CD4-positive, alpha-beta T cell treated with Interferon gamma for 1 hour (primary cell): Measurements from ENCODE around the gene GLP1R.

ENCODE experiments used
- DNase-seq: peaks from one replicate; pipeline ENCODE4 v3.0.0-alpha.2; 2020

GLP1R gene

DNA sequence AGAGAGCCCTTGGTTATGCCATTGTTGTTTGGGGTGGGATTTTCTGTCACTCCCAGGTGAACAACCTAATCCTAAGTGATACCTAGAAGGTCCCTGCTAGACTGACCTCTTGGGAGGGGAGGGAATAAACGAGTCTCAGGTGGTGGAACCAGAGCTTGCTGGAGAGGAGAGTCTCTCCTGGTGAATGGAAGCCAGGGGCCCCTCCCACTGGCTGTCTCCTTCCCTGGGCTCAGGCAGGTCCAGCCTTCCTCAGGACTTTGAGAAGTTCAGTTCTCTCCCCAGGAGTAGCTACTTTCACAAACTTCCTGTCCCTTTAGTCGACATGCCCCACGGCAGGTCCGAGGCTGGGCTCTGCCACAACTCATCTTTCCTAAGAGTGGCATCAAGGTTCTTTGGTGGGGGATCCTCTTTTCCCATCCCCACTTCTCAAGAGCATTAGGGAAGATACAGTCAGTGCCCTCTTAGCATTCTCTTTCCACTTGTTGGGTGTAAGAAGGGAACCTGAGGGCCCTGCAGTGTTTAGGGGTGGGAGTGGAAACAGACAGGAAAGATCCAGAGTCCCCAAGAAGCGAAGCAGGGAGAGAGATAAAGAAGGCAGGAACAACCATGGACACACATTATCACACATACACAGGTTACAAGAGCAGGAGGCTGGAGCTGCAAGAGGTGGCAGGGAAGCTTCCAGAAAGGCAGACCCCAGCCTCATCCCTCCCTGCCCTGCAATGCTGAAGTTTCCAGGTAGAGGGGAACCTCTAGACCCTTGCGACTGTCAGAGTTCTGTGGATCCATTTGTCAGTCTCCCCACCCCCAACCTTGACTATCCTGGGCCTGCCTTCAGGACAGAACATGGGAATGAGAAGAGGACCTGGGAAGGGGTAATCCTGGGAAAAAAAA is 900 bp upstream of the GLP1R start:
- no peak for DNase-seq

DNA sequence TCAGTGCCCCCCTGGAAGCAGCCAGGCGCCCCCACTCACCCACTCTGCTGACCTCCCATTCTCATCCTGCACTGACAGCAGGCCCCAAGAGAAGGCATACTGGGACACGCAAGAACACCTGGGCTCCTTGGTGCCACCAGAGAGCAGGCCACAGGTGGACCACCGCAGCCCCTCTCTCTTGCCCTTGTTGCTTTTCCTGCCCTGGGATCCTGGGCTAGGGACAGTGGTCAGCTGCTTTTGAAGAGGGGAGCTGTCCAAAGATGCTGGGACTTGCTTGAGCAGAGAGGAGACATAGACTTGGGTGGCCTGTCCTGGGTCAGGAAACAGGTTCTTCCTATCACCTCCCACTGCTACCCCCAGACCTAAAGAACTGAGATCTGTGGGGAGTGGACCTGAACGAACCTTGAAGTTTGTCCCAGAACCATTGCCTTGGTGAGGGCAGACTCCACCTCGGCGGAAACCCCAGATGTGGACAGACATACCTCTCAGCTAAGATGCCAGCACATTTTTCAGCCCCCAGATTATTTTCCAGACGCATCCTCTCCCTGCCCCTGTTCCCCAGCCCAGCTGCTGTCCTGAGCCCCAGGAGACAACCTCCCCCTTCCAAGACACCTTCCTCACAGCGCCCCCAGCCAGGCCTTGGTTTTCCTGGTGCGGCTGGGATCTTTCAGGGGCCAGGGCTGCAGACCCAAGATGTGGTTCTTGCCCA is 1.1 kb downstream of the GLP1R start:
- no peak for DNase-seq

DNA sequence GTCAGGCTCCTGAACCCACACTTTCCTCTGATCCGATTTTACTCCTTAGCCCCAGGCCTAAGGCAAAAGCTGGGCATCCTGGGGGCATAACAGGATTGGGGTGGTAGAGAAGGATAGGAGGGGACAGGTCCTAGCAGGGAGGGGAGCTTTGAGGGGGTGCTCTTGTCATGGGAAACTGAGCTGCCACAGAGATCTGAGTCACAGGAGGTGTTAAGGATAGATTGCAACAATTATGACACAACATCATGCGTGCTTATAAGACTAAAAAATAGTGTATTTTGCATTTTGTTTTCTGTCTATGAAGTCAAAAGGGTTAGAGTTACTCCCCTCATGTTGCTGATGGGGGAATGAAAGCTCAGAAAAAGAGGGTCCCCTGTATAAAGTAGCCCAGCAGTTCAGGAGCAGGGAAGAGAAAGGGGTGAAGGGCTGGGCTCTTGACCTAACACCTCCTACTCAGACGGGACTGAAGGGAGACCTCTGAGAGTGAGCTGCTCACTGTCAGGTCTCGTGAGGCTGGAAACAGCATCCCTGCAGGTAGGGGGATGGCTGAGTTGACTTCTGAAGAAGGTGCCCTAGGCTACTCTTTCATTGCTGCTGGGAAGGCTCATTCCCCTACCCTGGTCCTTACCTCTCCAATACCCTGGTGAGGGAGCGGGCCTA is 2.0 kb downstream of the GLP1R start:
- no peak for DNase-seq

DNA sequence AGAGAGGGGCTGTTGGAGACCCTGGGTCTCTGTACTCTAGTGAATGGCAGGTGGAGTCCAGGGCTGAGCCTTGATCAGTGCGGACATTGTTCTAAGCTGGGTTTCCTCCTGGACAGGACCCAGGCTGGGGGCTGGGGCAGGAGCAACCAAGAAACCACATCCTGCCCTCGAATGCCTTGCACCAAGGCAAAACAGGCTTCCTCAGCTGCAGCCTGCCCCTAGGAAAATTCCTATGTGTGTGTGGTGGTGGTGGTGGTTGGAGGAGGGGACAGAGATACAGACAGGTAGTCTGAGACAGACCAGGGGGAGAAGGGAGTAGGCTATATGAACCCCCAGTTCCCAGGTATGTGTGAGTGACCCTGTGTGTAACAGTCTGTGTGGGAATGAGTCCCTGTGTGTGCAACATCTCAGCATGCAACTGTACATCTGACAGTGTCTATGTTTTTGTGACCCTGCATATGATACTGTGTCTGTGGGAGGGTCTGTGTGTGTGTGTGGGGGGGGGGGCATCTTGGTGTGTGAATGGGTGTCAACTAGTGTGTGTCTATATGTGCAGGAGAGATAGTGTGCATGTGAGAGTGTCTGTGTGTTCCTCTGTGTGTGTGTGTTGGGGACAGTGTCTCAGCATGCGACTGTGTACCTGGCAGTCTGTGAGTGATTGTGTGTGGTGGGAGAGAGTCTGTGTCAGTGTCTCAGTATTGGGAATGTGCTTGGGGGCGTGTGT is 3.0 kb downstream of the GLP1R start:
- no peak for DNase-seq

DNA sequence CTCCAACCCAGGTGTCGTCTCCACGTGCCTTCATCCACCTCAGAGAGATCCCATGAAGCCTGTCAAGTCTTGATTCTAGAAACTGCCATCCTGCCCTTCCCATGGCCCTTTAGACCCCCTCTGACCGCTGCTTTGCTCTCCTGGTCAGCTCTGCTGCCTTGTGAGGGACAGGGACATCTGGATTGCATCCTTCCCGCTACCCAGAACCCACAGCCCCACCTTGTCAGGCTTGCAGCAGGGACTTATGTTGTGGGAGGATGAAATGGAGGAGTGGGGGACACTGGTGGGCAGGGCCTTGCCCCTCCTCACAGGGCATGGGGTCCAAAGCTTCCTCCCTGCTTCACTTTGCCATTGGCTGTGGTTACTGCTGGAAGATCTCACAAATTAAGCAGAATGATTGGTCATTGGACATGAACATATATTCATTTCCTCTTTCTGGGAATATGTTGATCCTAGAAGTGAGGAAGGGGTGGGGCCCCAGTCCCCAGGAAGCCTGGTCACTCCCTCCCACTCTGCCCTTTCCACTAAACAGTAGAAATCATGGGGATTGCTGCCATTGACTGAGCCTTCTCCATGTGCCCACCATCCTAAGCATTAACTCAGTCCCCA is 4.5 kb downstream of the GLP1R start:
- no peak for DNase-seq

DNA sequence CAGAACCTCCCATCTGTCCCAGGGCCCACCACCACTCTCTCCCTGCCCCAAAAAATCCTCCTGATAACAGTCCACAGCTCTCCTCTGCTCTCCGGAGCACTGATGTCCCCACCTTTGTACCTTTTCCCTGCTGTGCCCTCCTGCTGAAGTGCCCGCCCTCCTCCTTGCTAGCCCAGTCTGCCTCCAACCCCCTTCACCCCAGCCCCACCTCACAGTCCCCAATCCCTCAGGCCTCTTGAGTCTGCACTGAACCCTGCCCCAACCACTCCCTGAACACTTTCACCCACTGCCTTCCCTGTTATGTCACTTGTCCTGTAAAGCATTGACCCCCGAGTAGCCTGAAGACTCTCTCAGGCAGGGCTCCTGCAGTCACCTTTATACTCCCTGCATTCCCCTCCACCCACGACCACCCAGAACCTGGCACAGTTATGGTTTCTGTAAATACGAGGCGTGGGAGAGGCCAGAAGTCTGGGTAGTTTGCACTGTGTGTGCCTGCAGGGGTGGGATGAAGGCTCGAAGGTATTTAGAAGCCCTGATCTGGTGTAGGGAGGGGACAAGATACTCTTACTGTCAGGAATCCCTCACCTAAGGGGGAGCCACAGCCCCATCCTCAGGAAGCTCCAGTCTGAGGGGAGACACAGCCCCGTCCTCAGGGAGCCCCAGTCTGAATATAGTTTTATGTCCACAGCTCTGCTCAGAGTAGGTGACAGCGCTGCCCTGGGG is 5.4 kb downstream of the GLP1R start:
- DNase-seq = no peak

DNA sequence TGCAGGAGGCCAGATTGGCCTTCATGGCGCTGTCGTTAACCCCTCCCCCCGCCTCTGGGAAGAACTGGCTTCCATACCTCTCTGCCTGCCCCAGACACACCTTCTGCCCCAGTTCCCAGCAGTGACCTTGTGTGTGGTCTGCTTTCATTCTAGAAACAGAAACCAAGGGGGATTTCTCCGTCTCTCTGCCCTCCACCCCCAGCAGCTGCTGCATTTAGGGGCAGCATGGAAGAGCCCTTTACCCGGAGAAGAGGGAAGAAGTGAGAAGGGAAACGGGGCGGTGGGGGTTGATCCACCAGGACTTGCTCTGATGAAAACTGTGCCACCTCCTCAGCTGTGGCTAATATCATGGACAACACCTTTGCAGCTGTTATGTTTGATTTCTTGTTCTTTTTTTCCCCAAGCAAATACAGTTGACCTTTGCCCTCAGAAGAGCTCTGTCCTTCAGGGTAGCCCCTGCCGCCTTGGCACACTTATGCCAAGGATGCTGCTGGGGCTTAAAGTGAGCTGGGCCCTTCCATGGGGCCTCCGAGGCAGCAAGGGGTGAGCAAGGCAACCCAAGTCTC is 6.1 kb downstream of the GLP1R start:
- no peak for DNase-seq

DNA sequence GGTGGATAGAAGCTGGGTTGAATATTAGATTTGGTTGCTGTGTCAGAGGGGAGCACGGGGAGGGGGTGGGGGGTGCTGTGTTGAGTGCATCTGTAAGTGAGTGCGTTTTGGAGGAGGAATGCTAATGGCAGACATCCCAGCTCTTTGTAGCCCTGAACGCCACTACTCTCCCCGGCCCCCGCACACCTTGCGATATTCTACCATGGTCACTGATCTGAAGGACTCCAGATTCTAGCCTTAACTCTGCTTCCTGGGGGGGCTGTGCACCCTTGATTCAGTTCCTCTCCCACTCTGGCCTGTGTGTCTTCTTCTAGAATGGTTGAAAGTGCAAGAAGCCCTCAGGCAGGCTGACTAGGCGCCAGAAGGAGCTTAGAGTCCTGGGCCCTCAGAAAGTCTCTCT is 7.1 kb downstream of the GLP1R start:
- DNase-seq = no peak

DNA sequence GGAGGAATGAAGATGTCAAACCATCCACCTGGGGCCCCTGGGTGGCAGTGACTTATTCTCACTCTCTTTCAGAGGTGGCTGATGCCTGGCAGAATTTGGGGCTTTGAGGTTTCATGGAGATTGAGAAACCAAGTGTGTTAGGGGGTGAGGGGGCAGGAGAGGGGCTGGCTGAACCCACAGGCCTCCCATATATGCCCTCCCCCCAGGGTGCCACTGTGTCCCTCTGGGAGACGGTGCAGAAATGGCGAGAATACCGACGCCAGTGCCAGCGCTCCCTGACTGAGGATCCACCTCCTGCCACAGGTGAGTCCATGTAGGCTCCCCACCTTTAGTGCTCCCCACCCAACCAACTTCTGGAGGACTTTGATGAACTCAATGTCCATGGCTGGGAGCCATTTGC is 7.6 kb downstream of the GLP1R start:
- DNase-seq = no peak

DNA sequence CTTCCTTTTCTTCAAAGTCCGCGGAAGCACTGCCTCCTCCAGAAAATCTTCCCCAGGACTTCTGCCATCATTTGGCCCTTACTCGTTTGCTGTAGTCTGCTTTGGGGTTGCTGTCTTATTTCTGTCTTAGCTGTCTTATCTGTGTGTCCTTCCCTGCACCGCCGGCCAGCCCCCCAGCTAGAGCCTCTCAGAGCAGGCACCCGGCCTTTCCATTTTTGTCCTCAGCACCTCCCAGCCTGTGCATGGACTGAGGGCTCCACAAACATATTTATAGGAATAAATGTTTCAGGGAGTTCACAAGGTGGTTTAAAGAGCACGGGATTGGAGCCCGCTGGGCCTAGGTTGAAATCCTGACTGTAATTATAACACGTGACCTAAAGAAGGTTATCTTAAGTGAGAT is 8.1 kb downstream of the GLP1R start:
- DNase-seq = no peak

DNA sequence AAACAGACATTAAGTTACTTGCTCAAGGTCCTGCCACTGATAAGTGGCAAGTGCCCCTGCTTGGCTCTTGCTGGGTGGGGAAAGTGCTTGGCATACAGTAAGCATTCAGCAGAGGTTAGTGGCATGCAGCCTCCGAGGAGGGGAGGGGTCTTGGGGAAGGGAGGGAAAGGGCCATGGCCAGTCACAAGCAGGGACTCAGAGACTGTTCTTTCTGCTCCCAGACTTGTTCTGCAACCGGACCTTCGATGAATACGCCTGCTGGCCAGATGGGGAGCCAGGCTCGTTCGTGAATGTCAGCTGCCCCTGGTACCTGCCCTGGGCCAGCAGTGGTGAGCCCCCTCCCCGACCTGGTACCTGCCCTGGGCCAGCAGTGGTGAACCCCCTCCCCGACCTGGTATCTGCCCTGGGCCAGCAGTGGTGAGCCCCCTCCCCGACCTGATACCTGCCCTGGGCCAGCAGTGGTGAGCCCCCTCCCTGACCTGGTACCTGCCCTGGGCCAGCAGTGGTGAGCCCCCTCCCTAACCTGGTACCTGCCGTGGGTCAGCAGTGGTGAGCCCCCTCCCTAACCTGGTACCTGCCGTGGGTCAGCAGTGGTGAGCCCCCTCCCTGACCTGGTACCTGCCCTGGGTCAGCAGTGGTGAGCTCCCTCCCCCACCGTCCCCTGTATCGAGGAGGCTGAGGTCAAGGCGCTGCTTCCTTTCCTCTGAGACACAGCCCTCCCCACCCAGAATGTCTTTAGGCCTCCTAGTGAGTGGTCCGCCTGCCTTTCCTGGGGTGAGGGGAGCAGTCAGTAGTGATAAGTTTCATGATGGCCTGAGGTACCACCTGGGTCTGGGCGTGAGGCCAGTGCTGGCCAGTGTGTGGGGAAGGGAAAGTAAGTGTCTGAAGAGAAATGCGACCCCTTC is 8.9 kb downstream of the GLP1R start:
- DNase-seq = no peak

DNA sequence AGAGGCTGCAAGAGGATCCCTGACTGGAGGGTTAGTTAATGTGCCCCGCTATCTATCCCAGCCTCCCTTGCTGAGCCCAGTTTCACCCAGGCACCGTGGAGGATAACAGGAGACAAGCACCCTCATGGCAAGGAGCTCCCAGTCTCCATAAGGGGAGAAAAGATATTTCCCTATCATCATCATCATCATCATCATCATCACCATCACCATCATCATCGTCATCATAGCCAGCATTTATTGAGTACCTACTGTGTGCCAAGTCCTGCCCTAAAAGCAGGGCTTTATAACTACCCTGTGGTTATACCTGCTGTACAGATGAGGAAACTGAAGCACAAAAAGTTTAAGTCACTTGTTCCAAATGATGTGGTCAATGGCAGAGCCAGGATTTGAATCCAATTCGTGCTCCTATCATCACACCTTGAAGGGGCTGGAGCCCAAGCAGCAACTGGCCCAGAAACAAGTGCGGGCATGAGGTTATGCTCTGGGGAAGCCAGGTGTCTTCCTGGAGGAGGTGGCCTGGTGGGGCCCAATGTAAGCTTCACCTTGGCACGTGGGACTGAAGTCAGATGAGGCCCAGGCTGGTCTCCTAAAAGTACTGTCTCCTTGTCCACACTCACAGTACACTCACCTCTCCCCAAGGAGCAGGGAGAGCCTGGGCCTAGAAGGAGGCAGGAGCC is 10.0 kb downstream of the GLP1R start:
- no peak for DNase-seq

DNA sequence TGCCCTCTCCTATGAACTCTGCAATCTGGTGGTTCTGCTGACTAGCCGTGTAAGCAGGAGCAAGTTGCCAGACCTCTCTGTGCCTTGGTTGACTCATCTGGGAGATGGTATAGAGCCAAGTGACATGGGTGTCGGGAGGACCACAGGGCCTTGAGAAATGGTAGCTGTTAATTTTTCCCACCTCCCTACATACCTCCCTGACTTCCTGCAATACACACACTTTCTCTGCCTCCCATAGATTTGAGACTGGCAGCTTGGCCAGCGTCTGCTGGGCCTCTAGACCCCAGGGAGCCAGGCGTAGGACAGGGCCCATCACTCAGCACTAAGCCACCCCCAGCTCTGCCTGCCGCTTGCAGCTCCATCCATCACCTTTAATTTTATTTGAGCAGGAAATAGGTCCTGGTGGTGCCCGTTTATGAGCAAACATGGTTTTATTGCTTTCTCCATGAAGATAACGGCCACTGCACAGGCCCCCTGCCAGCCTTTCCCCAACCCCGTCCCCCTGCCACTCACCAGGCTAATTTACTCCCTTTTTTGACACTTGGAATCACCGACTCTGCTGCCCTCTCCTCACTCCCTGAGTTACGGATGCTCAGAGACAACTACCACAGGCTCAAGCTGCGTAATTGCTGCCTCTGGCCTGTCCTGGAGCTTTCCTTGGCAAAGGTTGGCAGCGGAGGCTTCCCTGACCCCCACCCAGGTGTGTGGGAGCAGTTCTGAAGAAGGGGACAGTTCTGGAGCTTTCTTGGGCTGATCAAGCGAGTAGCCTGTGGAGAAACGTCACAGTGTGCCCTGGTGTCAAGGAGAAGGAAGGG is 11.1 kb downstream of the GLP1R start:
- no peak for DNase-seq

DNA sequence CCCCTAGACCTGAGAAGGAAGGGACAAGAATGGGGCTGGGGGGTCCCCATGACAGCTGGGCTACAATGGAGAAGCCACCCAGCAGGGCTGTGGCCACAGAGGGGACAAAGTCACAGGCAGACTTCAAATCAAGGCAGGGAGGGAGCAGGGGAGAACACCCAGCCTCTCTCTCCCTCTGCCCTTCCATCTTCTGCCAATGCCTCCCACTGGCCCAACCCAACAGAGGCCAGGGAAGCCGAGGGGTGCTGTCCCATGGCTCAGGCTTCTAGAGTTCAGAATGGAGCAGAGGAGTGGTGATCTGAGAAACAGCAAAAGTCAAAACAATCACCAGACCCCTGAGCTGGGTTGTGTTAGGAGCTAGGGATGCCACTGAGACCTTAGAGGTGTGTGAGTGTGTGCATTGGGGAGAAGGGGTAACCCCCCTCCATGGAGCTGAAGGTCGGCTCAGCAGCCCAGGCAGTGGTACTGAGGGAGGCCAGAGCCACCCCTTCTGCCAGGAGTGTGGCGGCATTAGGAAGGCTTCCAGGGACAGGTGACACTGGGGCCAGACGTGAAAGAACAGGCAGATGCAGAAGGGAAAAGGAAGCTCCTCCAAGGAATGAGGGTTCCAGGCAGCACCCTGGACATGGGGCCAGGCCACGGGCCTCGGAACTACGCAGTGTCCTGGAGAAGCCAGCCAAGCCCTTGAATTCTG is 12.0 kb downstream of the GLP1R start:
- DNase-seq = no peak

DNA sequence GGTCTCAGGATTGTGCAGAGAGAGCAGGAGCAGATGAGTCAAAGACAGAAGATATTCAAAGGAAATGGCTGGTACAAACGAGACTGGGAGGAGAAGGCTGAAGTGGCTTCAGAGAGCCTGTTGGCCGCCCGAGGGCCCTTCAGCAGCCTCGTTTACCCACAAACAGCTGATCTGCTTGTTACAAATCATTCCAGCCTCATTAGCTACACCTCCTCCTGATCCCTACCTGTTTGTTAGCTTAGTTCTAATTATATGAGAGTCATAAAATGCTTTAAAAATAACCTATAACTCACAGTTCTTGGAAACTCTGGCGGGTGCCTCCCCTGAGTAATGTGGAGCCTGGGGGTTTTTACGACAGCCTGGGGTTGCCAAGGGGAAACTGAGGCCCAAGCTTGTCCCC is 12.6 kb downstream of the GLP1R start:
- no peak for DNase-seq

DNA sequence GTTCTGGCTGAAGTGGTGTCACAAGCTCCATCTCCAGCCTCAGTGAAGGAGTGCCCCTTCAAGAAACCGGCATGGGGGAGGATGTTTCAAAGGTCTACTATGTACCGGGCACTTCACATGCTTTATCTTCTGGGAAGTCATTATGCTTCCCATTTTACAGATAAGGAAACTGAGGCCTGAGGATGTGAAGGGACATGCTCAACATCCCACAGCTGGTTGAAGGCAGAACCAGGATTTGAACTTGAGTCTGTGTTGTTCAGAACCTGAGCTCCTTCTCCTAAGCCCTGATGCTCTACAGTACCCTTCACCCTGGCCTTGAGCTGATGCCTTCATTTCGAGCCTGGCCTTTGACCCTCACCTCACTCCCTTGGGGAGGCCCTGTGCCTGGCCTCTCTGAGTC is 13.0 kb downstream of the GLP1R start:
- no peak for DNase-seq

DNA sequence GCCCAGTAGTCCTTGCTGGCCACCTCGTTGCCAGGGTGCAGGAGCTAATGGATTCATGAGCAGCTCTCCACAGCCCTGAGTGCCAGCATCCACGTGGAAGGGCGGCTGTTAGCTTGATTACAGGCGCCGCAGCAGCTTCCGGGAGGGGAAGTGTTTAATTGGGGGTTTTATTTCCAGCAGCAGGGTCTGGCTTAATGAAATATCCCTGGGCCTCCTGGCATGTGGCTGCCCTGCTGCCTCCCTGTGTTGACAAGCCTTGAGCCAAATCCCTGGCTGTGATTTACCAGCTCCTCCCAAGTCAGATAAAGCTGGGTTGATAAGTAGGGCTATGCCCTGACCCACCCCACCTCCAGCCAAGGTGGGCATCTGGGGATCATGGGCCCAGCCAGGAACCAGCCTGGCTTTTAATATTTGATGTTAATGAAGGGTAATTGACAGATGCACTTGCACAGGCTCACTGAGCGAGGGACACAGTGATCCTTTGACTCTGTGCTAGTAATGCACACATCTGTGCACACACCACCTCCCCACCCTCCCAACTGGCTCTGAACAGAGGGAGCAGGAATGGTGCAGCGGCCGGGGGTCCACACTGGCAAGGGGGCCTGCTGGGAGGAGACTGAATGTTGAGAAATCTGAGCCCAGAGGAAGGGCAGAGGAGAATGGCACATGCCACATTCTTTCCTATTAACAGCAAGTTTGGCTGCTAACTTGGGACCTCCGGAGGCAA is 13.6 kb downstream of the GLP1R start:
- no peak for DNase-seq

DNA sequence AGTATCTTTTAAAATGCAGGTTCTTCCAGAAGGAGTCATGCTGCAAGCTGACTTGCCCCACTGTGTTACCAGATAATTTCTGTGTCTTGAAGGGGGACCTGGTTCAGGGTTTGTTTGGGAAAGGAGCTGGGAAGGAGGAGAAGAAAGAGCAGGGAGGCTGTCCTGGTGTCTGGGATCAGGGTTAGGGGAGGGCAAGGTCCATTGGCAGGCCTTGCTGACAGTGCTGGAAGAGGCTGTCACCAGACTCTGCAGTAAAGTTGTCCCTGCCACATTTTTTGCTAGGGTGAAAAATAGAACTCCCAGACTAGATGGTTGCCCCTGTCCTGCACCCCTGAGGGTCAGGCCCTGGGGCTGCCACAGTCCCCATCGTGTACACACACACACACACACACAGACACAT is 14.9 kb downstream of the GLP1R start:
- no peak for DNase-seq
